HG03558 (cell line): ENCODE measurements around the gene MAP1B.

Experiments
- ATAC-seq: cut with Tn5 transposase; IDR thresholded peaks from one replicate; pipeline ENCODE4 v1.9.1; 2021; ENCODE audit warnings: moderate number of reproducible peaks; ENCODE audit not compliant: unreplicated experiment; ENCODE audit errors: extremely low read depth

Gene MAP1B

DNA sequence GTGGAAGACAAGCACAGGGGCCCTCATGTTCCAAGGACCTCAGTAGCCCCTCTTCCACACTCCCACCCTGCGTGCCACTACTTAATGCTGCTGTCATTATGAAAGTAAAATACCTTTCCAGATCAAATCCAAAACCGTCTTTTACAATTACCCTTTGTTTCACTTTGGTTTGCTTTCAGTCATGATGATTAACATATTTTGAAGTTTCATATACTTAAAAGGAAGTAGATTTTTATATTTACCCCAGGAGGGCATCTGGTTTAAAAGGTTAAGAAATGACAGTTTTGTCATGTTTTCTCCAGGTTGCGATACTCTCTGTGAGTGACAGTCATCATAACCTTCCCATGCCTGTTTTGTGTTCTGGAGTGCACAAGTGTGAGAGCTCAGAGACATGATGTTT, 13.5 kb upstream of the MAP1B start:
- ATAC-seq, result no peak

DNA sequence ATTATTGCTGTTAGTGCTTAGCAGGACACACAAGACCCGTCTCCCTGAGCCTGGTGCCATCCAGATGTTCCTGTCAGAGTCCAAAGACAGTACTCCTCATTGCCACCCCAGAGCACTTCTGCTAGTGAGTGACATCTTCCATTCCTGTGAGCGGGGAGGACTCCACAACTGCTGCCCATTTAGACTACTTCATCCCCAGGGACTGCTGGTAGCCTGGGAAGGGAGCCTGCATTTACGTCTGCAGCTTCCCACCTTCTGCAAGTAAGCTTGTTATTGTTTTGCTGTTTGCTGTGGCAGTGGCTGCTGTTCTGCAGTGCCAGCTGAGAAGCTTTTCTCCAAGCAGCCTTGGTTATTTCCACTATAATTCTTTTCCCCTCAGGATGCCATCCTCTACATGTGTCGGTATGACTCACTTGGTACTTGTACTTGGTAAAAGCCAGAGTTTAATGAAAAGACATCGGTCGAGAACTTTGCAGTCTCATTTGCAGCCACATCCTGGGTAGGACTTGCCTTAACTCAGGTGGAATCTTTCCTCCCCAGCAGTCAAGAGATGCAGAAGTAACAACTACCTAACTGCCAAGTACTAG, 10.6 kb upstream of the MAP1B start:
- ATAC-seq, result no peak

DNA sequence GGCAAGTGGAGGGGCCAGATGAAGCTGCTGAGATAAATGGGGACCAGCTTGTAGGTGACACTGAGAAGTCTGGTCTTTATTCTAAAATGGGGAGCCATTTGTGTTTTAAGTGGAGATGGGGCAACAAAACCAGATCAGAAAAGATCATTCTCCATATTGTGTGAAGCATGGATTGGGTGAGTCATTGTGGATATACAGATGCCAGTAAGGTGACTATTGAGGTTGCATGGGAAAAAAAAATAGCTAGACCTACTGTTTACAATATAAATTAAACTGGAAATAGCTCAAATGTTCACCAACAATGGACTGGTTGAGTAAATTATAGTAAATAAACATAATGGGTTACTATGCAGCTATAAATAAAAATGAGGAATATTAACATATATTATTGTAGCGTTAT, 5.4 kb upstream of the MAP1B start:
- no peak for ATAC-seq

DNA sequence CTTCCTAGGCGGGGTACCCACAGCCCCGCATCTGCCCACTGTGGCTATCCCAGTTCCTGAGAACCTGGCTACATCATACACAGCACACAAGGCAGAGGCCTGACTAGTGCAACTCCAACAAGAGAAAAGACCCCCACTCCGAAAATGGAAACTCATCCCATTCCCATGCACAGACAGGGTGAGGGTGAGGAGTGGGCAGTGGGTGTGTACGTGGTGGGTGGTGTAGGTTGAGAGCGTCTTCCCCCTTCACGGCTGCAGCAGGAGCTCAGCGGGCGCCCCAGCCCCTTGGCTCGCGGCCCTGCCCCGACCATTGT, 501 bp upstream of the MAP1B start:
- no peak for ATAC-seq

DNA sequence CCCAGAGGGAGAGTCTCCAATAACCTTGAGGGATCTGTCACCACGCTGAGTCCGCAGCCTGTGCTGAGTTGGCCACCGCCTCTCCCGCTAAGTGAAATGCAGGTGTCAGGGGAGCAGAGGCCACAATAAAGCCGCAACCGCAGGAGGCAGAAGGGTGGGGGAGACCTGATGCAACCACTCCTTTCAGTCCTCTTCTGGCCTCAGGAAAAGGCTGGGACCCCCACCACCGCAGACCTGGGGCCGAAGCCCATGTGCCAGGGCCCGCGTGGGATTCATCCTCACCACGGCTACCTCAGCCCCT, 576 bp downstream of the MAP1B start:
- ATAC-seq, result no peak

DNA sequence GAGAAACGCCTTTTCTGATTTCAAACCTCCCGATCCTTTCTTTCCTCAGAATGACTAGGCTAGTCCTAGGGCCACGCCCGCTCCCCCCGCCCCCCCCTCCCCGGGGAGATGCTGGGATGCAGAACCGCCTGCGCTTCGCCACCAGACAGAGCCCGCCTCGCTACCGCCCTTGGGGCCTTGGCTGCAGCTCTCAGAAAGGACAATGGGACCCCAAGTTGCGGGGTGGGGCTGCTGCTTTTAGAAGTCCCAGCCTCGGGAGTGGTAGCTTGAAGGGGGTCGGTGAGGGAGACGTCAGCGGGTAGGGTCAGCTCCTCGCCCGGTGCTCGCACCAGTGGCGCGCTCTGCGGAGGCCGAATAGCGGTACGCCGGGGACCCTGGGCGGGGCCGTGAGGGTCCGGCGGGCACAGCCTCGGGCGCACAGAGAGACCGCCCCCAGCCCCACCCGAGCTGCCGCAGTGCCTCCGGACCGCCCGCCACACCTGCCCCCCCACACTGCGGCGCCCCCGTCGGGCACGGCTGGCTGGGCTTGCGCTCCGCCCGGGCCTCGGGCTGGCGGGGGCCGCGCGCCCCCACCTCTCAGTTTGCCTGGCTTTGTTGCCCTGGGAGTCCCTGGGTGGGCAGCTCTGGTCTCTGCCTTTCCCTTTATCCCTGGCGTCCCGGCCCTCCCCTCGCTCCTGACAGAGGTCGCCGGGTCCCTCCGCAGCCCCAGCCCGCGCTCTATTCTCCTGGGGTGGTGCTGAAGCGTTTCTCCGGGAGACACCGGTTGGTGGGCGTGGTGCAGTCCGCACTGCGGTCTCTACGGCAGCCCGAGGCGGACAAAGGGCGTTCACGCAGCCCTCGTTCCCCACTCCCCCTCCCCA, 1.2 kb downstream of the MAP1B start:
- ATAC-seq, result no peak

DNA sequence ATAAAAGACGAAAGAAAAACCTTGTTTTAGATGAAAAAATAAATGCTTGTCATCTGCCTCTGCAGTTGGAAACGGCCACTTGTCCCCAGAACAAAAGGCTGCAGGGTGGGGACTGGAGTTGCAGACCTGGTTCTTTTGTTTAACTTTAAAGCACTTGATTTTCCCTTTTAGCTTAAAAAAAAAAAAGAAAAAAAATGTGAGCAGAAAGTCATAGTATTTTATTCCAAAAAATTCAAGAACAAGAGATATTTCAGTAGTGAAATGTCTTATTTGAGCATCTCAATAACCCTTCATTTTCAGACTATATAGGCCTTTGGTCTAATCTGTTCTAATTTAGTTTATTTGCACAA, 1.8 kb downstream of the MAP1B start:
- no peak for ATAC-seq

DNA sequence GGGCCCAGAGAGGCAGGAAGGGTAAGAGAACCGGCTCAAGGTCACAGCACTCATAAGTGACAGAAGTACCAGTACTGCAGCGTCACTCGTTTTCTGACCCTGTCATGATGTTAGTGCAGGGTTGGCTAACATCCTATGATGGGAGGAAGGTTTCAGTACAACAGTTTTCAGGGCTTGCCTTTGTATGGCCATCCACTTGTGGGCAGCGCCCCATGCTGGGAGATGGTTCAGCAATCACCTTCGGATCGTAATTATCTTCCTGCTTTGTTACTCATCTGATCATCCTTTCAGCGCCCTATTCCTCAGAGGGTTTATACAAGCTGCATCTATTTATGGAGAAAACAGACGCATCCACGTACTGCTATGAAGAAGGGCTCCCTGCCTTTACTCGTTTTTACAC, 2.4 kb downstream of the MAP1B start:
- ATAC-seq, result no peak

DNA sequence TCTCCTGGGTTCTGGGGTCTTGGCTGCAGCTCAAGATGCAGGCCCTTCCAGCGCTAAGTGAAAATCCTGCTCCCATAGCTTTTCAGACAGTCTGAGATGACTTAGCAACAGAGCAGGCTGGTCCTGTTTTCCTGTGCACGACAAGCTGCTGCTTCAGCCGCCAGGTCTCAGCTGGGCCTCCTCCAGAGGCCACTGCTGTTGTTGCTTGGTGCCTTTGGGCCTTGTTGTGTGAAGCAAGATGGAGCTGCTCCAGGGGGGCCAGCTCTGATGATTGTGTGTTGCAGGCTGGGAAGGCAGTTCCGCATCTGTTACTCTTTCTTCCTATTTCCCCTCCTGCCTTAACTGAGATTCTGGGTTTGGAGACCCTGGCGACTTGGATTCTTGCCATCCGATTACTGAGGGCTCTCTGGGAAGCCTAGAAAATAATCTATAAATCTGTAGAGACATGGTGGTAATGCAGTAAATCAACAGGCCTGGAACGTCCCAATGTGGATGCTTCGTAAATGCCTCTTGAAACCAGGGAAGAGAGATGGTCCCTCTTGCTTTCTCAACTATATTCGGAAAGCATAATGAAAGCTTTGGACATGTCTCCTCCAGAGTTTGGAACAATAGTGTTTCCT, 3.2 kb downstream of the MAP1B start:
- no peak for ATAC-seq

DNA sequence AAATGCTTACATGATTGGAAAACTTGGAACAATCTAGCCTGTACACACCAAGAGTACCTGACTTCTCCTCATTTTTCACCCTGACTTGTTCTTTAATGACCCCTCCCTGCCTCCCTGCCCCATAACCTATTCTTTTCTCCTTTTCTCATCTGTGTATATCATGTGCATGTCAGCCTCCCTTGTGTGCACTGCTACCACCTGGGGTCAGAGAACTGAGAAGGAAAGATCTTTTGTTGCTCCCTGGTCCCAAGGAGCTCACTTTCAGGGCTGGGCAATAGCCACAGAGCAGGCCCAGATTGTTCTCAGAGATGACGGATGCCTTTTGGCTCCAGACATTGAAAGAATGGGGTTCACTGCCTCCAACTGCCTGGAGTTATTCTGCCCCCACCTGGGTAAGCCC, 5.1 kb downstream of the MAP1B start:
- no peak for ATAC-seq

DNA sequence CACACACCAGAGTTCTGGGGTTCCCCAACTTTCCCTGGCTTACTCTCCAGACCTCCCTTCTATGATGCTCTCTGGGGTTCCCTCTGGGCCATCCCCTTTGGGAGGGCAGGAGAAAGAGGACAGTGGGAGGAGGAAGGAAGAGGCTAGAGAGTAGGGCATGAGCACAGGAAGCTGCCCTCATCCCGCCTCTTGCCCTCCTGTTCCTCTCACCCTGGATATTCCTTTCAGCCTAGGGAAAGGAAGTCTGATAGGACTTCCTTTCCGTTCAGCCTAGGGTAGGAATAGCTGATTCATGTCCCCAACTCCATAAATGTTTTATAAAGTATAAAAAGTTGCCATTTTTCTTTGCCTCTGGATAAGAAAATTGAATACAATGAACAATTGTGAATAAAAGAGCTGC, 7.4 kb downstream of the MAP1B start:
- no peak for ATAC-seq

DNA sequence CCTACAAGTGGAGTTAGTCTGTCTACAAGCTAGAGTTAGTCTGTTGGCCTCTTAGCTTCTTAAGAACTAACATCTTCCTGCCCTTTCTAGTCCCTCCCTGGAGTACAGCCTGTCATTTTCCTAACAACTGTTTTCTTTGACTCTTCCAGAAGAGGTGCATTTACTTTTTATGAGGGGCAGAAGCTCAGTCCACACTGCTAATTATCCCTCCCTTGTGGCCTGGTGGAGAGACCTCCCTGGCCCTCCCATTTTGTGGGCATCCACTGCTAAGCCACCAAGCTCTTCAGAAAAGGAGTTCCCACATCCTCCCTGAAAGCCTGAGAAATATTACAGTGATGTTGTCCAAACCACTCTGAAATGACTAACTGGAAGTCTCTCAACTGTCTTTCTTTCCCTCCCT, 8.0 kb downstream of the MAP1B start:
- no peak for ATAC-seq

DNA sequence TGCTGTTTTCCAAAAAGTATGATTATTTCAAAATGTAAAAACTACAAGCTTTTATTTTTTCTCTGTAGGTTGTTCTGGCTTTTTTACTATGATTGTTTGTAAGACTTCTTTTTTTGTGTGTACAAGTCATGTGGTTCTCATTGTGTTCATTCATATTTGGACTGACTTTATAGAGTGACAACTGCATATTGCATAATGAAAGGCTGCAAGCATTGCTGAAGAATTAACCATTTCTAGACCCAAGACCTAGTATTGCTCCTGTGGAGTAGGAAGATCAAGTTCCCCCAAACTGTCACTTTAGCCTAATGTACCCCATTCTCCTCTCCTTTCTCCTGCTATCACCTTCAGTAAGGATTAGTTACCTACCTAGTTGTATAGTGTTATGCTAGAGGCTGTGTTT, 10.0 kb downstream of the MAP1B start:
- ATAC-seq, result no peak

DNA sequence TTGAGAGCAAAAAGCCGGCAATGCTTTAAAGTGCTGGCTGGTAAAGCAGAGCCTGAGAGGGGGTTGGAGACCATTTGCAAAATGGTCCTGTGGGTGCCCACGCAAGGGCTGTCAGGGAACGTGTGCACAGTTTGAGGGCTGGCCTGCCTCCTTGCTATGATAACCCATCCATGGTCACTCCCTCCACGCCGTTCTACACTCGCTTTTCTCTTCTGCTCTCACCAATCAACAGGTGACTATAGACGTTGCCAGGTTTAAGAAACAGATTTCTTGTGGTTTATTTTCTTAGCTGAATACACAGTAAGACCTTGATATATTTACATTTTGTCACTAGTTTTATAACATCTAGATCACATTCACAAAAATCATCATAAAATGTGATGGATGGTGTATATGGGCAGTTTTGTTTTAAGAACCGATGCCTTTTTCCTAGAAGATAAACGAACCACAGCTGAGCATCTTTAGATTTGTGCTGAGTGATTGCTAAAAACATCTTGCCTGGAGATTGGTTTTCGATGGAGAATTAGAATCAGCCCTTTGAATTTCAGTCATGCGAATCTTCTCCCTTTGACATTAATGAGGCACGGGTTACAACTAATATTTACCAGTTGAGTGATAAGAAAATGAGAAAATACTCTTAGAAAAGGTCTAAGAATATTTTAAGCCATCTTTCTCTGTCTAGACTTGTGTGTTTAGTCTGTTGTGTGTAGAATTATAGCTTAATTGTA, 13.9 kb downstream of the MAP1B start:
- ATAC-seq, result no peak

DNA sequence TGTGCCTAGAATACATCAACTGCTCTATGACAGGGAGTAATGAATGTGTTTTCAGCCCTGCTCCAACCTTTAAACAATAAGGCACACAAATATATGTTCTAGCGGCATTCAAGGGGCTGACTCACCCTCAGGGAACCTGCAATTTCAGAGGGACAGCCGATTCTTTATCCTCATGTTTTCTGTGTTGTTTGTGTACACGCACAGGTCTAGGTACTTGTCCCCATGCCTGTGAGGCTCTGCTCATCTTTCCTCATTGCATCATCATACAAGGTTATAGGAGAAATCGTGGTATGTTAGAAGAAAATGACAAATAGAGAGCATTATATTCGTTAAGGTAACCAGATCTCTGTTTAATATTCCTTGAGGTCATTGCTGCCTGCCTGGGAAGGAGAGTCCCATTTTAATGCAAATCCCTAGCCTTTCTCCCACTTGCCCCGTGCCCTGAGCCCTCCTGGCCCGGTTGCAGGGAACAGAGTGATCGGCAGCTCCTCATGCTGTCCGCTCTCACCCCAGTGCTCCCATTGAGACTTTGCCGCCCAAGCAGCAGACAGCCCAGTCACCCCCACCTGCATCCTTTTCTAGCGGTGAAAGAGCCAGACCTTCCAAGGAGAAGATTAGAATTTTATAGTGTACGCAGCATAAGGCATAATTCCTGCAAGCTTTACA, 14.6 kb downstream of the MAP1B start:
- ATAC-seq, result no peak

DNA sequence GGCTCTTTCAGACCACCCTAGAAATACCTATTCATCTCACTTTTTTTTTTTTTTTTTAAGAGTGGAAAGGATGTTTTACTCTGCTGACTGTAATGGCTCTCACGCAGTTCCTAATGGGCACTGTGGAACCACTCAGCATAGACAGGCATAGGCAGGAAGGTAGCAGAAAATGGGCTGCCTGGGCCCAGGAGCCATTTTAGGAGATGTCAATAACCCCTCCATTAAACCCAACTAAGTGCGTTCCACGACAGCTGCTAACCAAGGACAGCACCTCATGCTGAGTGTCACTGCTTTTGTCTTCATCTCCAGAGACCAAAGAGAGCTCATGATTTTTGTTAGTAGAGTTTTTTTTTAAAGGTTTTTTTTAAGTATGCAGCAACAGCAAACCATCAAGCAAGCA, 15.3 kb downstream of the MAP1B start:
- ATAC-seq, result no peak

DNA sequence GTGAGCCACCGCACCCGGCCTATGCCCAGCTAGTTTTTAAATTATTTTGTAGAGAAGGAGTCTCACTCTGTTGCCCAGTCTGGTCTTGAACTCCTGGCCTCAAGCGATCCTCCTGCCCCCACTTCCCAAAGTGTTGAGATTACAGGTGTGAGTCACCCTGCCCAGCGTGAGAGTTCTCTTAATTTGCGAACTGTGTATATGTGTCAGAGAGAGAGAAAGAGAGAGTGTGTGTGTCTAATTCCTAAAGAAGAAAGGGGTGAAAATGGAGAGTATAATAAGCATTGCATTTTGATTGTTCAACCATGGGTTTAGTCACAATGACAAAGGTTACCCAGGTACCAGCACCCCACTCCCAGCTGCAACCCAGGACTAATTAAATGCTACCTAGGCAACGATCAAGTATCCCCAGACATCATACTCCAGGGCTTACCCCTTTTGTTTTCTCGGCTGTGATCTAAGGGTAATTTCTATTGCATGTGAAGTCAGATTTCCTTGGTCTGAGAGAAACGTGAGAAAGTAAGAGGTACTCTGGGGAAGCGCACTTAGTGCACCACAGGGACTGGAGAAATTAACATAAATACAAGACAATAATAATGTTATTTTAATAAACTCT, 16.6 kb downstream of the MAP1B start:
- no peak for ATAC-seq

DNA sequence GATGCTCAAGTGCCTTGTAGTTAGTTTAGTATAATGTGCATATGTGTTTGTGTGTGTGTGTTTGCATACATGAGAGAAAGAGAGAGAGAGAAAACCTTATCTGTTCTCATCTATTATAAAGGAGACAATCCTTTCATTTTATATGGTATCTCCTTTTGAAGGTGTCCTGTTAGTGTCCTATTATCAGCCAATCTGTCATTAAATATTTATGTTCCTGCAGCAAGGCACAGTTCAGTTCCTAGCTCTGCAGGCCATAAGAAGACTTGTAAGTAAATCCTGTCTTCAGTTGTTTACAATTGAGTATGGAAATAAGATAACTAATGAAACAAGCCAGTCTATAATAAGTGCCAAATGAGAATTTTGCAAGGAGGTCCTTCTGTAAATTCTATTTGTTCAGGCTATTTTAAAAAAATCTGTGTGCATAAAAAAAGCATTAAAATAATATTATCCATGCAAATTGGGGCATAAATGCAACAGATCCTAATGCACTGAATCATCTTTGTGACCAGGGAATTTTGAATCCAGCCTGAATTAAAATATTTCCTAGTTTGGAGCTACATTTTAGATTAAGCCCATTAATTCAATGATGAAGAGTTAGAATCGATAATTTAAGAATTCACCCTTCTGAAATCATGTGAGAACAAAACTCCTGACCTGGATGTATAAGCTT, 18.1 kb downstream of the MAP1B start:
- ATAC-seq, result no peak

DNA sequence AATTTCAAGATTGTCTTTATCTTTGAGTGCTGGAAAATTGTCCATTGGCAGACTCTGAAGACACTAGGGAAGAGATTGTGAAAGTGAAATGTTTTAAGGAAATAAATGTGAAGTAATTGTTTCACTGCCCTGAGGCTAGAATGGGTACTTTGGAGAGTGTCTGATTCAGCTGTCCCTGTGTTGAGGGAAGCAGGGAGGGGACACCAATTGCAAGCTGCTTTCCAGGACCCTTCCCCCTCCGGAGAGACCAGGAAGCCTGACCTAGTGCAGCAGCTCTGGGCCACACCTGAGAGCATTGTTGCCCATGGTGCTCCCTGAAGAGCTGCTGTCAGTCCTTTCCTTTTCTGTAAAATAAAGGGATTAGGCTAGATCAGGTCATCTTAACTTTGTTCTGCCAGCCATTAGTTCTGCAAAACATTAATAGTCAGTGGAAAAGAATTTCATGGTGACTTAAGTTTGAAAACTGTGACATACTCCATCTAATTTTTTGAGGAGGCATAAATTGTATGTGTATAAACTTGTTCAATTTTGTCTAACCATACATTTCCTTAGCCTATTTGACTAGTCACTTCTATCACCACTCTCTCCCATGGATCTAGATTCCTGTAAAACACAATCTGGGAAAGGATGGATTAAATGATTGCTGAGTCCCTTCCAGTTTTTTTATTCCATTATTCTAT, 18.8 kb downstream of the MAP1B start:
- ATAC-seq, result no peak

DNA sequence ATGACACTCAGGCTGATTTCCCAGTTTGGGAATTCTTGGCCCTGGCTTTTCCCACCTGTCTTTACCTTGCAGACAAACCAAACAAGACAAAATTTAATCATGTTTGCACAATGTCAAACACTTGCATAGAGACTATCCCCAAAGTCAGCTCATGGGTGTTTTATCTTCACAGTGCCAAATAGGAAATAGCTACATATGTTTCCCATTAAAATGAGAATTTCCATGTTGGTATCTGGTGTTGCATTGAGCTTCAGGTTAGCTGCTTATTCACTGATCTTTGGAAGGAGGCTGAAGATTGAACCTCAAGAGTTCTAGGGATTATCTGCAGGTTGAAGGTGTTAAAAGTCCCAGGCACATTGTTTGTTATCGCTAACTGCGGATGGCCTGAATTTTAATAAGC, 19.5 kb downstream of the MAP1B start:
- no peak for ATAC-seq
